Breast epithelium (tissue), 3 donors: ENCODE measurements around the gene PTGS1.

Experiments
- POLR2A ChIP-seq: fragments of 450-650 bp; IDR thresholded peaks from one replicate; pipeline ENCODE4 v1.6.1; 2016; ENCODE audit warnings: antibody characterized with exemption, mild to moderate bottlenecking, moderate library complexity
- TF ChIP-seq, protein P1 (sequence below), 3 donors: fragments of 450-650 bp; IDR thresholded peaks; one replicate each; pipeline ENCODE4 v1.5.1; 2016 to 2017; ENCODE audit warnings: antibody characterized with exemption in 3 of 3, mild to moderate bottlenecking in 3 of 3, moderate library complexity in 3 of 3

DNA sequence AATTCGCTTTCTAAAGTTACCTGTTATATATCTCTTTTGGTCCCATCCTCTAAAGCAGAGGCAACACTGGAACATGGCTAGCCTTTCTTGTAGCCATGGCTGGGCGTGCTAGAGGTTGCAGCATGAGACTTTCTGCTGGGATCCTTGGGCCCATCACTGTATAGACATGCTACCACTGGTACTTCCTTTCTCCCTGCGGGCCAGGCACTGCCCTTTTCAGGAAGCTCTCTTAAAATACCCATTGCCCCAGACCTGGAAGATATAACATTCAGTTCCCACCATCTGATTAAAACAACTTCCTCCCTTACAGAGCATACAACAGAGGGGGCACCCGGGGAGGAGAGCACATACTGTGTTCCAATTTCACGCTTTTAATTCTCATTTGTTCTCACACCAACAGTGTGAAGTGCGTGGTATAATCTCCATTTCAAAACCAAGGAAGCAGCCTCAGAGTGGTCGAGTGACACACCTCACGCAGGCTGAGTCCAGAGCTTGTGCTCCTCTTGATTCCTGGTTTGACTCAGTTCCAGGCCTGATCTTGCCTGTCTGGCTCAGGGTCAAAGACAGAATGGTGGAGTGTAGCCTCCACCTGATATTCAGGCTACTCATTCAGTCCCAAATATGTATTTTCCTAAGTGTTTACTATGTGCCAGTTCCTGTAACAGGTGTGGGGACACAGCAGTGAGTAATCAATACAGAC is 22.6 kb downstream of the PTGS1 start:
- no peak for TF ChIP-seq POLR2A
- TF ChIP-seq, protein P1, sequence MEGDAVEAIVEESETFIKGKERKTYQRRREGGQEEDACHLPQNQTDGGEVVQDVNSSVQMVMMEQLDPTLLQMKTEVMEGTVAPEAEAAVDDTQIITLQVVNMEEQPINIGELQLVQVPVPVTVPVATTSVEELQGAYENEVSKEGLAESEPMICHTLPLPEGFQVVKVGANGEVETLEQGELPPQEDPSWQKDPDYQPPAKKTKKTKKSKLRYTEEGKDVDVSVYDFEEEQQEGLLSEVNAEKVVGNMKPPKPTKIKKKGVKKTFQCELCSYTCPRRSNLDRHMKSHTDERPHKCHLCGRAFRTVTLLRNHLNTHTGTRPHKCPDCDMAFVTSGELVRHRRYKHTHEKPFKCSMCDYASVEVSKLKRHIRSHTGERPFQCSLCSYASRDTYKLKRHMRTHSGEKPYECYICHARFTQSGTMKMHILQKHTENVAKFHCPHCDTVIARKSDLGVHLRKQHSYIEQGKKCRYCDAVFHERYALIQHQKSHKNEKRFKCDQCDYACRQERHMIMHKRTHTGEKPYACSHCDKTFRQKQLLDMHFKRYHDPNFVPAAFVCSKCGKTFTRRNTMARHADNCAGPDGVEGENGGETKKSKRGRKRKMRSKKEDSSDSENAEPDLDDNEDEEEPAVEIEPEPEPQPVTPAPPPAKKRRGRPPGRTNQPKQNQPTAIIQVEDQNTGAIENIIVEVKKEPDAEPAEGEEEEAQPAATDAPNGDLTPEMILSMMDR (IDR thresholded peaks at IDR 0.05), result no peak
